H1 (cell line): ENCODE results near the gene MCC. TPM values are rescaled to one million over a fixed set of nuclear protein-coding genes. Genes with fewer than 3 reads are reported as not detected.

Experiments used
- CTCF ChIA-PET: fragments of 300-600 bp; sonication (Branson Sonifier 250); formaldehyde crosslinking; loops from one replicate; lab custom pipeline; 2021; ENCODE audit not compliant: partially characterized antibody; lab: Charles Lee
- POLR2A ChIA-PET: fragments of 300-600 bp; sonication (Branson Sonifier 250); formaldehyde crosslinking; loops from one replicate; lab custom pipeline; 2021; ENCODE audit warnings: inconsistent platforms; ENCODE audit not compliant: partially characterized antibody; lab: Charles Lee
- DNase-seq, 2 experiments: peaks; one replicate each; pipeline versions ENCODE4 v3.0.0 to v3.0.0-alpha.2; 2010 to 2022; ENCODE audit warnings: low spot score in 2 of 2, low read depth in 1 of 2, mixed read lengths in 1 of 2
- FAIRE-seq: peaks from 2 replicates; lab custom pipeline; 2011; peaks lifted over from hg19 to GRCh38; lab: Jason Lieb, UNC
- H2AFZ ChIP-seq: 2 replicates; pipeline ENCODE4 v1.8.1; 2012; ENCODE audit warnings: low read length, inconsistent platforms
- H2AK5ac ChIP-seq: 2 replicates; pipeline ENCODE4 v1.6.1; 2013; ENCODE audit warnings: low read depth, low read length
- H2BK120ac ChIP-seq: replicated peaks from 2 replicates; pipeline ENCODE3; 2013; ENCODE audit warnings: low read depth, low read length, inconsistent platforms
- H2BK12ac ChIP-seq: 2 replicates; pipeline ENCODE4 v1.6.1; 2013; ENCODE audit warnings: low read depth, low read length
- H2BK15ac ChIP-seq: 2 replicates; pipeline ENCODE4 v1.6.1; 2013; ENCODE audit warnings: low read length
- H2BK20ac ChIP-seq: 2 replicates; pipeline ENCODE4 v1.6.1; 2013; ENCODE audit warnings: low read length
- H2BK5ac ChIP-seq: 2 replicates; pipeline ENCODE4 v1.6.1; 2013; ENCODE audit warnings: low read depth, low read length
- H3K14ac ChIP-seq: 2 replicates; pipeline ENCODE4 v1.6.1; 2013; ENCODE audit warnings: inconsistent platforms; ENCODE audit not compliant: insufficient read length
- H3K18ac ChIP-seq: 2 replicates; pipeline ENCODE4 v1.6.1; 2013; ENCODE audit warnings: low read length; ENCODE audit errors: extremely low read depth
- H3K23ac ChIP-seq: 2 replicates; pipeline ENCODE4 v1.6.1; 2013; ENCODE audit warnings: inconsistent platforms; ENCODE audit not compliant: insufficient read length
- H3K23me2 ChIP-seq: 2 replicates; pipeline ENCODE4 v1.6.1; 2013; ENCODE audit warnings: low read depth, low read length
- H3K27ac ChIP-seq: 2 replicates; pipeline ENCODE4 v1.6.1; 2011; ENCODE audit warnings: low read depth, low read length, inconsistent platforms
- H3K27me3 ChIP-seq, 4 experiments: replicated peaks in 1 of 4; 1 replicate in 1 of 4; 2 replicates in 3 of 4; pipeline versions ENCODE4 v1.6.1 to v1.8.1; 2011 to 2013; ENCODE audit warnings: low read length in 3 of 4, mild to moderate bottlenecking in 3 of 4, inconsistent platforms in 2 of 4, mixed read lengths in 2 of 4, moderate library complexity in 1 of 4; ENCODE audit not compliant: control insufficient read depth in 3 of 4, insufficient read depth in 3 of 4; ENCODE audit errors: extremely low read depth in 1 of 4
- H3K36me3 ChIP-seq, 4 experiments: 2 replicates each; pipeline versions ENCODE4 v1.6.1 to v1.8.1; 2011 to 2013; ENCODE audit warnings: mild to moderate bottlenecking in 4 of 4, low read length in 3 of 4, moderate library complexity in 2 of 4, control low read depth in 1 of 4, inconsistent platforms in 1 of 4; ENCODE audit not compliant: insufficient read depth in 4 of 4, control insufficient read depth in 2 of 4
- H3K4ac ChIP-seq: replicated peaks from 2 replicates; pipeline ENCODE3; 2013; ENCODE audit warnings: low read length, low read depth, mixed read lengths, inconsistent platforms; ENCODE audit not compliant: insufficient read length
- H3K4me1 ChIP-seq, 4 experiments: replicated peaks in 1 of 4; 1 replicate in 1 of 4; 2 replicates in 3 of 4; pipeline versions ENCODE4 v1.6.1 to v1.8.1; 2011 to 2013; ENCODE audit warnings: low read length in 3 of 4, inconsistent platforms in 2 of 4, mixed read lengths in 1 of 4; ENCODE audit not compliant: insufficient read depth in 4 of 4, control insufficient read depth in 3 of 4
- H3K4me2 ChIP-seq, 2 experiments: 2 replicates each; pipeline versions ENCODE4 v1.6.1 to v1.8.1; 2011 to 2013; ENCODE audit warnings: low read depth in 2 of 2, low read length in 2 of 2, control low read depth in 1 of 2, inconsistent platforms in 1 of 2, mild to moderate bottlenecking in 1 of 2; ENCODE audit not compliant: insufficient read depth in 1 of 2
- H3K4me3 ChIP-seq, 4 experiments: fragments of 200-600, 300-600 bp in 1 of 4; sonication (generic), shearing (Covaris generic), sonication (Bioruptor Twin) in 1 of 4; 2 replicates each; pipeline versions ENCODE4 v1.5.1 to v1.8.1; 2011 to 2016; ENCODE audit warnings: low read length in 4 of 4, low read depth in 3 of 4, control low read depth in 2 of 4, inconsistent platforms in 2 of 4, mild to moderate bottlenecking in 2 of 4, mixed read lengths in 1 of 4, moderate library complexity in 1 of 4; ENCODE audit not compliant: insufficient read depth in 2 of 4; ENCODE audit errors: extremely low read depth in 1 of 4
- H3K56ac ChIP-seq: replicated peaks from 2 replicates; pipeline ENCODE3; 2013; ENCODE audit warnings: low read depth, mild to moderate bottlenecking, mixed read lengths, low read length, inconsistent platforms; ENCODE audit not compliant: insufficient read length
- H3K79me1 ChIP-seq: 2 replicates; pipeline ENCODE4 v1.6.1; 2013; ENCODE audit warnings: low read depth, low read length, control low read depth
- H3K79me2 ChIP-seq, 2 experiments: 2 replicates each; pipeline versions ENCODE4 v1.6.1 to v1.8.1; 2012 to 2013; ENCODE audit warnings: low read length in 2 of 2, mild to moderate bottlenecking in 2 of 2, inconsistent platforms in 1 of 2; ENCODE audit not compliant: insufficient read depth in 2 of 2, control insufficient read depth in 1 of 2
- H3K9ac ChIP-seq, 4 experiments: replicated peaks in 1 of 4; 1 replicate in 1 of 4; 2 replicates in 3 of 4; pipeline versions ENCODE4 v1.6.1 to v1.8.1; 2011 to 2013; ENCODE audit warnings: low read depth in 3 of 4, low read length in 3 of 4, control low read depth in 2 of 4, mild to moderate bottlenecking in 2 of 4, moderate library complexity in 2 of 4, inconsistent platforms in 1 of 4; ENCODE audit errors: extremely low read depth in 1 of 4
- H3K9me3 ChIP-seq, 2 experiments: 2 replicates each; pipeline versions ENCODE4 v1.6.1 to v1.8.1; 2012 to 2013; ENCODE audit warnings: mild to moderate bottlenecking in 2 of 2, moderate library complexity in 2 of 2, control low read depth in 1 of 2, inconsistent platforms in 1 of 2, low read depth in 1 of 2, low read length in 1 of 2, mixed read lengths in 1 of 2; ENCODE audit not compliant: insufficient read depth in 2 of 2
- H4K20me1 ChIP-seq, 2 experiments: replicated peaks in 1 of 2; 2 replicates each; pipeline versions ENCODE3 to v1.8.1; 2011 to 2013; ENCODE audit warnings: inconsistent platforms in 2 of 2, low read length in 2 of 2, mild to moderate bottlenecking in 1 of 2; ENCODE audit not compliant: insufficient read depth in 2 of 2, control insufficient read depth in 1 of 2
- H4K5ac ChIP-seq: 2 replicates; pipeline ENCODE4 v1.6.1; 2013; ENCODE audit warnings: low read length, low read depth, mixed read lengths, inconsistent platforms; ENCODE audit not compliant: insufficient read length
- H4K8ac ChIP-seq: 2 replicates; pipeline ENCODE4 v1.8.0; 2013; ENCODE audit warnings: mild to moderate bottlenecking, moderate library complexity, low read length, inconsistent platforms; ENCODE audit not compliant: insufficient read depth; ENCODE audit errors: extremely low read depth
- H4K91ac ChIP-seq: replicated peaks from 2 replicates; pipeline ENCODE3; 2013; ENCODE audit warnings: low read length, mixed read lengths, inconsistent platforms; ENCODE audit not compliant: insufficient read length
- BACH1 ChIP-seq: IDR thresholded peaks from 2 replicates; pipeline ENCODE4 v1.6.1; 2012; ENCODE audit warnings: low read length, improper control_type of control experiment
- CHD2 ChIP-seq: IDR thresholded peaks from 2 replicates; pipeline ENCODE4 v1.6.1; 2012; ENCODE audit warnings: low read length, improper control_type of control experiment
- CREB1 ChIP-seq: IDR thresholded peaks from 2 replicates; pipeline ENCODE4 v1.6.1; 2012; ENCODE audit warnings: inconsistent platforms
- EGR1 ChIP-seq: IDR thresholded peaks from 2 replicates; pipeline ENCODE4 v1.6.1; 2011; ENCODE audit warnings: low read depth, low read length, borderline replicate concordance
- EZH2 ChIP-seq: fragments of 200-600 bp; sonication (generic); IDR thresholded peaks from 2 replicates; pipeline ENCODE4 v1.7.1; 2012; ENCODE audit warnings: low read depth, mild to moderate bottlenecking, moderate library complexity, low read length, inconsistent platforms; ENCODE audit not compliant: severe bottlenecking
- HDAC2 ChIP-seq, 2 experiments: fragments of 300-600 bp in 1 of 2; sonication (generic) in 1 of 2; IDR thresholded peaks; 2 replicates each; pipeline ENCODE4 v1.6.1; 2011 to 2012; ENCODE audit warnings: low read depth in 2 of 2, low read length in 2 of 2, mild to moderate bottlenecking in 2 of 2, moderate library complexity in 2 of 2, borderline replicate concordance in 1 of 2, inconsistent platforms in 1 of 2
- KDM1A ChIP-seq: fragments of 200-600, 300-600 bp; sonication (generic); IDR thresholded peaks from 2 replicates; pipeline ENCODE4 v1.7.1; 2016; ENCODE audit warnings: mild to moderate bottlenecking, low read length, borderline replicate concordance
- KDM4A ChIP-seq: IDR thresholded peaks from one replicate; pipeline ENCODE4 v1.7.1; 2012; ENCODE audit warnings: low read depth, mild to moderate bottlenecking, moderate library complexity, low read length, inconsistent platforms; ENCODE audit not compliant: severe bottlenecking
- NRF1 ChIP-seq: IDR thresholded peaks from 2 replicates; pipeline ENCODE4 v1.6.1; 2011; ENCODE audit warnings: mild to moderate bottlenecking, low read depth, low read length, improper control_type of control experiment
- PHF8 ChIP-seq: fragments of 200-600 bp; sonication (generic); conservative IDR thresholded peaks from 2 replicates; pipeline ENCODE4 v1.7.1; 2012; ENCODE audit warnings: low read depth, mild to moderate bottlenecking, inconsistent platforms, low read length, moderate library complexity
- POLR2A ChIP-seq, 2 experiments: IDR thresholded peaks; 1 replicate in 1 of 2; 2 replicates in 1 of 2; pipeline ENCODE4 v1.6.1; 2011; ENCODE audit warnings: low read depth in 2 of 2, low read length in 2 of 2, mild to moderate bottlenecking in 2 of 2; ENCODE audit errors: control extremely low read depth in 1 of 2
- RAD21 ChIP-seq, 2 experiments: IDR thresholded peaks in 1 of 2; conservative IDR thresholded peaks in 1 of 2; 2 replicates each; pipeline ENCODE4 v1.6.1; 2011; ENCODE audit warnings: low read depth in 2 of 2, low read length in 2 of 2, improper control_type of control experiment in 1 of 2, inconsistent platforms in 1 of 2, mild to moderate bottlenecking in 1 of 2, moderate library complexity in 1 of 2
- SIN3A ChIP-seq, 2 experiments: IDR thresholded peaks in 1 of 2; conservative IDR thresholded peaks in 1 of 2; 2 replicates each; pipeline ENCODE4 v1.6.1; 2011 to 2012; ENCODE audit warnings: low read length in 2 of 2, improper control_type of control experiment in 1 of 2, low read depth in 1 of 2, mild to moderate bottlenecking in 1 of 2
- TCF12 ChIP-seq: IDR thresholded peaks from 2 replicates; pipeline ENCODE4 v1.6.1; 2011; ENCODE audit warnings: low read depth, mild to moderate bottlenecking, low read length
- WGBS, 2 experiments: shearing (Covaris generic) in 1 of 2; methylation state at CpG; one replicate each; pipeline versions ENCODE4 v1.1.6 to v1.1.7; 2013 to 2015; ENCODE audit warnings: low lambda C conversion rate in 2 of 2, mixed read lengths in 2 of 2, inconsistent platforms in 1 of 2, low coverage in 1 of 2, missing lambda C conversion rate in 1 of 2; ENCODE audit not compliant: insufficient replicate concordance in 2 of 2, insufficient coverage in 1 of 2, insufficient read length in 1 of 2; ENCODE audit errors: extremely low coverage in 1 of 2, missing lambda C conversion rate in 1 of 2; 5-methylcytosine and 5-hydroxymethylcytosine counted together
- polyA plus RNA-seq, 7 experiments: library from polyadenylated mRNA; depleted of rRNA in 3 of 7; stranded (reverse) in 5 of 7; unstranded in 2 of 7; fragments of >200 nt in 5 of 7; fragments of 200-250 nt in 2 of 7; gene quantifications; 1 replicate in 5 of 7; 2 replicates in 1 of 7; 4 replicates in 1 of 7; pipeline versions ENCODE4 v1.2.1 to v1.2.3, GENCODE V29; 2011 to 2013; ENCODE audit warnings: missing spikeins in 2 of 7, mixed read lengths in 2 of 7
- total RNA-seq: library from RNA; stranded (reverse); fragmentation: NEBNext Ultra II Directional; extraction: Animal tissue kit (Norgen Biotek cat#: 25700); gene quantifications from 2 replicates; pipeline ENCODE4 v1.2.1, GENCODE V29; 2021

Gene MCC
- total and polyA plus RNA-seq, 2 of the 8 experiments (the other 6 are each of a cell fraction or from before 2014, with no cell fraction given) = 2.6 to 18.3 TPM

GRCh38 chr5:113162770-113163169, 325.5 kb downstream of the MCC start:
- H4K5ac ChIP-seq = no peak overlapping the region
- H3K79me2 ChIP-seq = peaks cover 0 to 3% of the 10 kb centered on the region in 2 experiments; a peak in 1 of 4 replicates
- TF ChIP-seq POLR2A (IDR thresholded peaks at IDR 0.05; ENCODE audit: control extremely low read depth in 1 of 2, low read depth in 2 of 2, low read length in 2 of 2) (no peak), CREB1 (no peak), SIN3A (conservative IDR thresholded peaks at IDR 0.05 in 1 of 2, IDR thresholded peaks at IDR 0.05 in 1 of 2; ENCODE audit: low read depth in 1 of 2, low read length in 2 of 2) (no peak), HDAC2 (IDR thresholded peaks at IDR 0.05; ENCODE audit: borderline replicate concordance in 1 of 2, low read depth in 2 of 2, low read length in 2 of 2) (no peak), KDM4A (no peak), CHD2 (no peak), NRF1 (no peak), RAD21 (IDR thresholded peaks at IDR 0.05 in 1 of 2, conservative IDR thresholded peaks at IDR 0.05 in 1 of 2; ENCODE audit: low read depth in 2 of 2, low read length in 2 of 2) (no peak), EZH2 (no peak), PHF8 (no peak), BACH1 (no peak), KDM1A (no peak), EGR1 (no peak), TCF12 (no peak)

More at GRCh38 chr5:113162770-113163169, 325.5 kb downstream of the MCC start:
- Histone ChIP-seq H3K9me3 (no peaks in the 10 kb centered on the region), H3K18ac (no peak overlapping the region), H3K14ac (no peak overlapping the region), H3K27ac (no peak overlapping the region), H3K23ac (no peak overlapping the region), H2BK12ac (no peak overlapping the region), H3K79me1 (no peaks in the 10 kb centered on the region), H2BK15ac (peak overlapping the region; percentile 47; the same call in 1 of the 2 replicates), H2AK5ac (no peak overlapping the region), H3K4me1 (peaks cover 0 to 14% (median 3%) of the 10 kb centered on the region in 4 experiments; a peak in 3 of 7 replicates), H3K56ac (no peak overlapping the region), H3K23me2 (no peaks in the 10 kb centered on the region), H4K91ac (no peak overlapping the region), H4K20me1 (no peaks in the 10 kb centered on the region), H2BK5ac (no peak overlapping the region), H2BK20ac (no peak overlapping the region), H3K4ac (no peak overlapping the region), H2AFZ (no peak overlapping the region), H2BK120ac (no peak overlapping the region), H3K4me2 (no peak overlapping the region), H3K4me3 (no peak overlapping the region), H3K36me3 (no peaks in the 10 kb centered on the region), H3K9ac (no peak overlapping the region; a peak in 1 of 7 replicates), H4K8ac (no peak overlapping the region), H3K27me3 (peaks cover 0 to 1% (median 0%) of the 10 kb centered on the region in 4 experiments; a peak in 1 of 7 replicates)
- FAIRE-seq (no peak), DNase-seq (peak in 1 of 2 experiments; percentile 31)
- ChIA-PET CTCF (no interaction called here), POLR2A (no interaction called here)
- 56% methylated on average over 3 of the region's 3 CpGs; no CpG with 5 or more reads in 1 of the 2 experiments for WGBS, 2 experiments
